Measurements from ENCODE around the gene ABCD4.

The ABCD4 gene

GRCh38 chr14:74257941-74258763 lies 44.6 kb downstream of the ABCD4 start:
- DNase-seq: no peak

GRCh38 chr14:74257078-74257940 lies 45.4 kb downstream of the ABCD4 start:
- DNase-seq: peak; percentile 56 to 67

- no peak for DNase-seq
Measured at GRCh38 chr14:74255281-74255680, 47.5 kb downstream of the ABCD4 start.

- DNase-seq: no peak
Measured at GRCh38 chr14:74249433-74250375, 53.0 kb downstream of the ABCD4 start.

- DNase-seq: no peak
Measured at GRCh38 chr14:74248017-74248416, 54.7 kb downstream of the ABCD4 start.

- no peak for DNase-seq
Measured at GRCh38 chr14:74246542-74246941, 56.2 kb downstream of the ABCD4 start.

GRCh38 chr14:74245292-74245691 lies 57.4 kb downstream of the ABCD4 start:
- no peak for DNase-seq

- no peak for DNase-seq
Measured at GRCh38 chr14:74244115-74244514, 58.6 kb downstream of the ABCD4 start.

GRCh38 chr14:74243051-74243450 lies 59.7 kb downstream of the ABCD4 start:
- no peak for DNase-seq

GRCh38 chr14:74242780-74243042 lies 60.0 kb downstream of the ABCD4 start:
- DNase-seq: no peak

- no peak for DNase-seq
Measured at GRCh38 chr14:74242021-74242779, 60.5 kb downstream of the ABCD4 start.

- DNase-seq: no peak
Measured at GRCh38 chr14:74241652-74242017, 61.1 kb downstream of the ABCD4 start.

GRCh38 chr14:74240794-74241651 lies 61.7 kb downstream of the ABCD4 start:
- DNase-seq: no peak

GRCh38 chr14:74239848-74240793 lies 62.6 kb downstream of the ABCD4 start:
- no peak for DNase-seq

GRCh38 chr14:74238974-74239847 lies 63.5 kb downstream of the ABCD4 start, which contains the start of gene VSX2:
TSS of gene VSX2 (plus strand) at chr14:74239449. CDS start at chr14:74239562, 113 bp downstream.
- no peak for DNase-seq

- no peak for DNase-seq
Measured at GRCh38 chr14:74237441-74237840, 65.3 kb downstream of the ABCD4 start.

Measured in CD4-positive, alpha-beta T cell treated with Interleukin-1 beta for 1 hour (primary cell).